Spleen (tissue), 7 donors: Measurements from ENCODE around the gene BBS9.

ENCODE experiments used
- CTCF ChIP-seq, 11 experiments: fragments of 200-600 bp in 7 of 11; fragments of 450-650 bp in 4 of 11; sonication (generic) in 4 of 11; IDR thresholded peaks in 8 of 11; conservative IDR thresholded peaks in 3 of 11; 1 replicate in 7 of 11; 2 replicates in 4 of 11; pipeline versions ENCODE4 v1.4.0 to v1.8.0; 2016 to 2021; ENCODE audit warnings: antibody characterized with exemption in 11 of 11, inconsistent platforms in 4 of 11, mild to moderate bottlenecking in 1 of 11
- POLR2A ChIP-seq, 3 donors: fragments of 450-650 bp; IDR thresholded peaks; one replicate each; pipeline ENCODE4 v1.5.1; 2017; ENCODE audit warnings: antibody characterized with exemption in 3 of 3, mild to moderate bottlenecking in 1 of 3
- POLR2AphosphoS5 ChIP-seq, 3 donors: sonication (generic); formaldehyde crosslinking; IDR thresholded peaks; one replicate each; pipeline ENCODE4 v1.5.1; 2017; ENCODE audit warnings: antibody characterized with exemption in 3 of 3
- donor health status: DM: no; HTN: no; CAD: no; lungs with moderate emphysema.
- donor health status: DM: no; HTN: no; CAD: no.
- donor health status: DM: no; HTN: no; CAD: no.

GRCh38 chr7:33591490-33591889 lies 462.1 kb downstream of the BBS9 start:
- no peak for TF ChIP-seq POLR2A (IDR thresholded peaks at IDR 0.05)
- TF ChIP-seq CTCF (IDR thresholded peaks at IDR 0.05 in 8 of 11, conservative IDR thresholded peaks at IDR 0.05 in 3 of 11) = no peak
- no peak for TF ChIP-seq POLR2AphosphoS5 (IDR thresholded peaks at IDR 0.05)
